ENCODE measurements around the gene ABCC6.
A peak's percentile ranks its signal among the peaks of the same experiment; 100 is the strongest.
"Not testable (repeated sequence)": the region's sequence is repeated elsewhere in the genome, so short reads cannot be mapped to it uniquely, and the experiment has no call there.

The ABCC6 gene

DNA sequence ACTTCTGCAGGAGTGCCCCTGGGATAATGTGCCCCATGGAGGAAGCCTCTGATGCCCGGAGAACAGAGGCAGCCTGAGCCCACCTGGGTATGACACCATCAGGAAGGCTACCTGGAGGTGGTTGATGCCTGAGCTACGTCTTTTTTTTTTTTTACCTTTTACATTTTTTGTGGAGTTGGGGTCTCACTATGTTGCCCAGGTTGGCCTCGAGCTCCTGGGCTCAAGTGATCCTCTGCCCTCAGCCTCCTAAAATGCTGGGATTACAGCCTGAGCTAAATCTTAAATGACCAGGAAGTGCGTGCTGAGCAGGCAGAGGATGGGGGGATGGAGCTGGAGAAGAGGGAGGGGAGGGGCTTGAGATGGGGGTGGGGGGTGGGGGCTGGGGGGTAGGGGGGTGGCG, 32.7 kb downstream of the ABCC6 start:
- no peak for DNase-seq (ENCODE audit: low spot score)

DNA sequence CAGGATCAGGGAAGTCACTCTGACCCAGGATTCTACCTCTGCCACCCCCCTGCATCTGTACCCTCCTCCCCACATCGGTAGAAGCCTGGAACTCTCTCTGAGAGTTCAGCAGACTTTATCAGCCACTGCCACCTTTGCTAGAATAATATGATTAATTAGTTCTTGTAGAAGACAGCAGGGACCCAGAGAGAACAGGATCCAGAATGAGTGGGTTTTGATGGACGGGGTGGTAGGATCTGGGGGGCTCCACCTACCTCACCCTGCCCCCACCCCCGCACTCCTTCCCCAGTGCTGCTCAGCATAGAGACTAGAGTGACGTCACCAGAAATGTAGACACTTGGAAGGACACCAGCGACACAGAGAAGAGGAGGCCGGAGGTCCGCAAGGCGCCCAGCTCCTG, 33.5 kb downstream of the ABCC6 start:
- no peak for DNase-seq (ENCODE audit: low spot score)

DNA sequence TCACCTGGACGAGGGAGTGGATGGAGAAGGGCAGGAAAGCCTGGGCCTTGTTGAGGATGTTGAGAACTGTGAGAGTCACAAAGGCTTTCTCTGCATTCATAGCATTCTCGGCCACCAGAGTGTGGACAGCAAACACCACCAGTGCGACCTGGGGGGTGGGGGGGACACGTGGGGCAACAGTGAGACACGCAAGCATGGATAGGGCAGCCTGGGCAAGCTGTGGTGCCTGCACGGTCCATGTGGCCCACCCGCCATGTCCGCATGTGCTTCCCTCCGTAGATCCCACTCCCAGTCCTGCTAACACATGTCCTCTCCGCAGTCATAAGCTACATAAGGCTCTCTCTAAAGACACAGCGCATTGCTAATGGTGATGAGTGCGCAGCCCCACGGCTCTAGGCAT, 34.5 kb downstream of the ABCC6 start:
- DNase-seq (ENCODE audit: low spot score): no peak

DNA sequence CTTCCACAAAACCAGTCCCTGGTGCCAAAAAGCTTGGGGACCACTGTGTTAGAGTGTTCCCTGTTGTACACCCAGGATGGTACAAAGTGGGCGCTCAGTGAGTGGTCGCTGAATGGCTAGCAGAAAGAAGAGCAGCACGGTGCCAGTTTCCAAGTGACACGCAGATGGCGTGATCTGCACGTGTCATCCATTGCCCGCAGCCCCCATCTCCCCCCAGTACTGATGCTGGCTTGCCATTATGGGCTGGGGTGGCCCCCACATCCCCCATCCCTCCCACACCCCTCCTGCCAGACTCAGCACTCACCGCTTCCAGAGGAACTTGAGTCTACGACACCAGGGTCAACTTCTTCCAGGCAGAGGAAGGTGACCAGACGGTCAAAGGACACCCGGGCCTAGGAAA, 36.5 kb downstream of the ABCC6 start:
- DNase-seq (ENCODE audit: low spot score): no peak

DNA sequence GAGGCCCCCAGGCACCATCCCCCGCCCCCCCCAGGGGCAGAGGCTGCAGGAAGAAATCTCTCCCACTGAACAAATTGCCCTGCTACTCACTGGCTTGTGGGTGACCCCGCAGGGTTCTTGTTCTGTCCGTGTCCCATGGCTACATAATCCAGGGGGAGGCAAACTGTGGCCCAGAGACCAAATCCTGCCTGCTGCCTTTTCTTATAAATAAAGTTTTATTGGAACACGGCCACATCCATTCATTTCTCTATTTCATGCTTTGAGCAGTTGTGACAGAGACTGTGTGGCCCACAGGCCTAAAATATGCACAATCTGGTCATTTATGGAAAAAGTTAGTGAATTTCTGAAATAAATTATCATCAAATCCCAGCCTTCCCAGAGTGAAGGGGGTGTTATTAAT, 38.2 kb downstream of the ABCC6 start:
- DNase-seq (ENCODE audit: low spot score): no peak

DNA sequence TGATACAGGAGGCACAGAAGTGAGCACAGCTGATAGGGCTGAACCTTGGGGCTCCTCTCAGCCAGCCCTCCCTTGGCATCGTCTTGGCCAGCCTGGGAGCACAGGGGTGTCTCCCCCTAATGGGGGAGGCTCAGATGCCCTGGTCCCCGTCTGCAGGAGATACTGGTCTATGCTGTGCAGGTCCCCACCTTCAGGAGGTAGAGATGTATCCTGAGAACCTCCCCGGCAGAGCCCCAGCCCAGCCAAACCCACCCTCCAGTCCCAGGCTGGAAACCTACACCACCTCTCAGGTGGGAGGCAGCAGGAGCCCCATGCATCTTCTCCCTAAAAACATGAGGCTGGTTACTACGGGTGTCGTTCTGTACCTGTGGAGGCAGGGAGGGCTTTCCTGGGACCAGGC, 38.7 kb downstream of the ABCC6 start:
- no peak for DNase-seq (ENCODE audit: low spot score)

DNA sequence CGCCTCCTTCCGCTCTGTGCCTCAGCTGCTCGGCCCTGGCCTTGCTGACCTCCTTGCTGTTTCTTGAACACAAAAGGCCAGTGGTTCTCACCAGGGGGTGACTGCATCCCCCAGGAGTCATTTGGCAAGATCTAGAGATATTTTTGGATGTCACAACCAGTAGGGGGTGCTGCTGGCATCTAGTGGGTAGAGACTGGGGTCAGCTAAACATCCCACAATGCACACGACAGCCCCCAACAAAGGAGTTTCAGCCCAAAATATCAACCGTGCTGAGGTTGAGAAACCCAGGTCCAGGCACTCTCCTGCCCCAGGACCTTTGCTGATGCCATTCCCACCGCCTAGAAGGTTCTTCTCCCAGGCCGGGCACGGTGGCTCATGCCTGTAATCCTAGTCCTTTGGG, 39.7 kb downstream of the ABCC6 start:
- DNase-seq (ENCODE audit: low spot score): no peak

DNA sequence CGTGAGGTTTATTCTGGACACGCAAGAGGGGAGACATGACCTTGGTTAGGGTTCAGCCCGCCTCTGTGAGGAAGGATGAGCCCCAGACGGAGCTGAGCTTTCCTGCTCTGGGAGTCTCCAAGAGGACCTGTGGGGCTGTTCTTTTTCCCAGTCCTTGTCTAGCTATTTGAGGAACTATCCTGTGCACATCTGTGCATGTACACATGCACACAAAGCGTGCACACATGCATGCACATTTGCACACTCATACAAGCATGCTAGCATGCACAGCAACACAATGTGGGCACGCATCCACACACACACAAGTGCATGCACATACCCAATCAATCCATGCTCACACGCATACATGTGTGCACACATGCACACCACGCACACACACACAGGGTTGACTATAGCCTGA, 40.4 kb downstream of the ABCC6 start:
- DNase-seq (ENCODE audit: low spot score): no peak

DNA sequence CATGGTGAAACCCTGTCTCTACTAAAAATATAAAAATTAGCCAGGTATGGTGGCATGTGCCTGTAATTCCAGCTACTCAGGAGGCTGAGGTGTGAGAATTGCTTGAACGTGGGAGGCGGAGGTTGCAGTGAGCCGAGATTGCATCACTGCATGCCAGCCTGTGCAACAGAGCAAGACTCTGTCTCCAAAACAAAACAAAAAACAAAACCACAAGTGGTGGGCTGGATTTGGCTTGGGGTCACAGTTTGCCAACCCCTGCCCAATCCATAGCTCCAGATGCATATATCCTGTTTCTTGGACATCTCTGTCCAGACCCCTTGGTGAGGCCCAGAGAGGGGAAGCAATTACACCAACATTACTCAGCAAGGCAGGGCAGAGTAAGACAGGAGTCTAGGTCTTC, 41.5 kb downstream of the ABCC6 start:
- not testable (repeated sequence) for DNase-seq (ENCODE audit: low spot score)

DNA sequence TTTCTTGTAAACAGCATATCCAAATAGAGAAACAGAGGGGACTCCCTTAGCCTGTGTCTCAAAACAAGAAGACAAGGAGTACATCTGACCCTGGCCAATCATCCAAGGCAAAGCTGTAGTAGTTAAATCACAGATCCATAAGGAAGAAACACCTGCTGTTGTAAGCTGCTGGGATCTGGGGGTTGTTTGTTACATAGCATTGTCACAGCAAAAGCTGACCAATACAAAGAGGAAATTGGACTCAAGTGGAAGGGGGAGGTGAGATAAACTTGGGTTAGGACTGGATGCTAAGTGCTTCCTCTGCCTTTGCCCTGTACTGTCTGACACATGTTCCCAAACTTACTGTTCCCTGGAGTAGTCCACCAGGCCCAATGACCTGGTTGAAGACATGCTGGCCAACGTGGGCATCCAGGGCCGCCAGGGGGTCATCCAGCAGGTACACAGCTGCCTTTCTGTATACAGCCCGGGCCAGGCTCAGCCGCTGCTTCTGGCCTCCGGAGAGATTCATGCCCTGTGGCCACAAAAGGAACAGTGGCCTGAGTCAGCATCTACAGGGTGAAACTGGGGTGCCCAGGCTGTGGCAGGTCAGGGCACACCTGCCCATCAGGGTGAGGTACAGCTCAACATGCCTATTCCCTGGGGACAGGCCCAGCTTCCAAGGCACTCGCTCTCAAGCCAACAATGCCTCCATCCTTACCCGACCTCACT, 44.7 kb downstream of the ABCC6 start:
- no peak for DNase-seq (ENCODE audit: low spot score)

DNA sequence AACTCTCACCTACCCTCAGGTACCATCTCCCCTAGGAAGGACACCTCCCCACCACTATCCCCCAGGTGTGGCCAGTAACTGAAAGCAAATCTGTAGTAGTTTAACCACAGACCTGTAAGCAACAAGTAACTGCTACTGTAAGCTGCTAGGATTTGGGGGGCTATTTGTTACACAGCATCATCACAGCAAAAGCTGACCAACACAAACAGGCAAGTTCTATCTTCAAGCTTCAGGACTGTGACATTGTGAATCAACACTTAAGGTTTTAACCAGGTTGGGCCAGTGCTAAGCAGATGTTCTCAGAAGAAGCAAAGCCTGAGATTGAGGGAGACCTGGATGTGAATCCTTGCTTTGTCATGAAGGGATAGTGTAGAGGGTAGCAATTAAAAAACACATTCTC, 47.0 kb downstream of the ABCC6 start:
- no peak for DNase-seq (ENCODE audit: low spot score)

DNA sequence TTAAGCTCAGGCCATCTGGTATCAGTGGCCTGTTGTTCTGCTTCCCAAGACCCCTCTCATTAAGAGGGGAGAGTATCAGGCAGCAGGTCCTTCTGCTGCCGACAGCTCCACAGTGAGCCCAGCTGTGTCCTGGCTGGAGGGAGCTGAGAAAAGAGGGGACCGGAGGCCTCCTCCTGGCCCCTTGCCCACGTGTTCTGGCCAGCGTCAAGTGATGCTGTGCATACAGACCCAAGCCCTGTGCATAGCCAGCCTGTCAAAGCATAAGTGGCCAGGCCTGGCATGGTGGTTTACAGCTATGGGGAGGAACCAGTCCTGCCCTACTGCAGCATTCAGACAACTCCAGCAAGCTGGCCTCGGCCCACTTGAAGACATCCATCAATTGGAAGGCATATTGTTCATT, 48.0 kb downstream of the ABCC6 start:
- DNase-seq (ENCODE audit: low spot score): no peak

DNA sequence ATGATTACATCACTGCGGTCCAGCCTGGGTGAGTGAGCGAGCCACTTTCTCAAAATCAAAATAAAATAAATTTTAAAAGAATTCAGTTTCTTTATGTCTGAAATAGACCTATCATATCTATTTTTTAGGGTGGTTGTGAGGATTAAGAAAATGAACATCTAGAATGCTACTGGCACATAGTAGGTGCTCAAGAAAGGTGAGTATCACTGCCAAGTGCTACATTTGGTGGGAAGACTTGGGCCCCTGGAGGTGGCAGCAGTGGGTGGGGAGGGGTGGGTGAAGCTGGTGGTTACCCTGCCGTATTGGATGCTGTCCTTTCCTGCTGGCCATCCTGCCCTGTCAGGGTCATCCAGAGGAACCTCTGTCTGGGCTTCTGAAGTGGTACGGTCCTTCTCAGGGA, 50.3 kb downstream of the ABCC6 start:
- DNase-seq (ENCODE audit: low spot score): no peak

DNA sequence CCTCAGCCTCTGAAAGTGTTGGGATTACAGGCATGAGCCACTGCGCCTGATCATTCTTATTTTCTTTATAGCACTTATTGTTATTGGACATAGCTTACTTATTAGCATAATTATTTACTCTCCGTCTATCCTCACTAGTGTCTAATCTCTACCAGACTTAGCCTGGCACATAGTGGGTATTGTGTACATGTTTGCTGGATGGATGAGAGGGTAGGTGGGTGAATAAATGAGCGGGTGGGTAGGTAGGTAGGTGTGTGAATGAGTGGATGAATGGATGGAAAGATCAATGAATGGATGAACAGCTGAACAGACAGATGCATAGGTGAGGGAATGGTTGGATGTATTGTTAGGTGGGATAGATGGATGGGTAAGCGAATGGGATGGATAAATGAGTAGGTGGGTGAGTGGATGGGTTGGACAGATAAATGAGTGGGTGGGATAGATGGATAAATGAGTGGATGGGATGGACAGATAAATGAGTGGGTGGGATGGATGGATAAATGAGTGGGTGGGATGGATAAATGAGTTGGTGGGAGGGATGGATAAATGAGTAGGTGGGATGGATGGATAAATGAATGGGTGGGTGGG, 51.9 kb downstream of the ABCC6 start:
- DNase-seq (ENCODE audit: low spot score): no peak

DNA sequence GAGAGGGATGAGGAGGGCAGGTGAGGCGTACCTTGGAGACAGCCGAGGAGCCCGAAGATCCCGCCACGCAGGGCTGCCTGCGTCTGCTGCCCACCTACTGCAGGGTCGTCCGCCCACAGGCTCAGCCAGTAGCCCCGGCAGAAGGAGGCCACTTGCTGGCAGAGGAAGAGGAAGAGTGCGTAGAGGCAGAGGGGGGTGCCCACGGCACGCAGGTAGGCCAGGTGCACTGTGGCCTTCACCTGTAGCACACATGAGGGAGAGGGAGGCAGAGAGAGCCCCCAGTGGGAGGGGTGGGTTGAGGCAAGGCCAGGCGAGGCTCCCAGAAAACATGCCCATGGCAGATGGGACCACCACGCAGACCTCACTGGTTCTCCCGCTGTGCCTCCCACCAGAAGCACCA, 53.7 kb downstream of the ABCC6 start:
- no peak for DNase-seq (ENCODE audit: low spot score)

DNA sequence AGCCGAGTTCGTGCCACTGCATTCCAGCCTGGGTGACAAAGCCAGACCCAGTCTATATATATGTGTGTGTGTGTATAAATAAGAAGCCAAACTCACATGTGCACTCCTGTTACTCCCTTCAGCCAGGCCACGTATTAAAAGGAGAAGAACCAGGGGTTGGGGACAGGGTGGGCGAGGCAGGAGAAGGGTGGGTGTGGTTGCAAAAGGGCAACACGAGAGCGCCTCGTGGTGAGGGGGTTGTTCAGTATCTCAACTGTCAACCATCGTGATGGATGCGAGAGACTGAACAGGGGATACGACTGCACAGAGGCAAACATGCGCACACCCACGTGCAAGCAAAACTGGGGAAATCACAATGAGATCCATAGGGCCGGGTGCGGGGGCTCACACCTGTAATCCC, 54.9 kb downstream of the ABCC6 start:
- DNase-seq (ENCODE audit: low spot score): no peak

DNA sequence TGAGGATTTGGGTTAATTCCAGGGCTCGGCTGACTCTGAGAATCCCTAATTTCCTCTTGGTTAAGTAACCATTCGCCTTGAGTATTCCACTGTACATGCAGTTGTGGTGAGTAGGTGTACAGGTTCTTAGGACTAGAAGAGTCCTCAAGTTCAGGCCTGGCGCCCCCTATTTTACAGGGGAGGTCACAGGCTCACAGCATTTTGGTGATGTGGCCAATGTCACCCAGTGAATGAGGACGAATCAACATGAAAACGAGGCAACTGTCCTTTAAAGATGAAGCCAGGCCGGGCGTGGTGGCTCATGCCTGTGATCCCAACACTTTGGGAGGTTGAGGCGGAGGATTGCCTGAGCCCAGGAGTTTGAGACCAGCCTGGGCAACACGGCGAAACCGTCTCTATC, 55.4 kb downstream of the ABCC6 start:
- DNase-seq (ENCODE audit: low spot score): no peak

DNA sequence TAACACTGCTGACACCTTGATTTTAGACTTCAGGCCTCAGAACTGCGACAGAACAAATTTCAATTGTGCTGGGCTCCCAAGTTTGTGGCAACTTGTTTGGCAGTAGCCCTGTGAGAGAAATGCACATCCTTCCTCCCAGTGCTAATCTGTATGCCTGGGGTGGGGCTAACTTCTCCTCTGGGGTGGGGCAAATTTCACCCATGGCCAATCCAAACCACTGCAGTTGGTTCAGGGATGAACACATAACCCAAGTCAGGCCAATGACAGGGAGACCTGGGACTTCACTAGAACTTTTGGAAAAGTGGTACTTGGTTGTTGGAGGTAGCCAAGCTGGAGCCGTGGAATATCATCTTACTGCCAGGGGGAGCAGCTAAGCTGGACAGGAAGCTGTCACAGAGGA, 56.3 kb downstream of the ABCC6 start:
- peak; percentile 14 for DNase-seq (ENCODE audit: low spot score)

DNA sequence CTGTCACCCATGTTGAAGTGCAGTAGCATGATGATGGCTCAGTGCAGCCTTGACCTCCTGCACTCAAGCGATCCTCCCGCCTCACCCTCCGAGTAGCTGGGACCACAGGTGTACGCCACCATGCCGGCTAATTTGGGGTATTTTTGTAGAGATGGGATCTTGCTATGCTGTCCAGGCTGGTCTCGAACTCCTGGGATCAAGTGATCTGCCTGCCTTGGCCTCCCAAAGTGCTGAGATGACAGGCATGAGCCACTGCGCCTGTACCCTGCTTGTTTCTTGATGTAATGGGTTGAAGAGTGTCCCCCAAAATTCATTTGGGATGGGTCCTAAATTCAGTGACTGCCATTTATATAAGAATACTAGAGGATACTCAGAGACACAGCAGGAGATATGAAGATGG, 57.2 kb downstream of the ABCC6 start:
- no peak for DNase-seq (ENCODE audit: low spot score)

DNA sequence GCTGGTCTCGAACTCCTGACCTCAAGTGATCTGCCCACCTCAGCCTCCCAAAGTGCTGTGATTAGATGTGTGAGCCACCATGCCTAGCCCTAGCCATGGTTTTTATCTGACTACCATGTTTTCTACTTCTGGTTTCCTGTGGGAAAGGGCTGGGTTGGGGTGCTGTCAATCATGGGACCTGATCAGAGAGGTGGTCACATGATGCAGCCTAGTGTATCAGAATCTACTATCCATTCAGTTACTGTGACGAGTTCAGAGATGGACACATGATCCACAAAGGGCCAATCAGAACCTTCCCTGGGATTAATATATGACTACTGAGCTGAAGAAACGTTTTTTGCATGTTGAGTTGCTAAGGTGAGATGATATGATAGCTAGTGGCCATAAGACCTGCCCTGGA, 59.1 kb downstream of the ABCC6 start:
- no peak for DNase-seq (ENCODE audit: low spot score)

DNA sequence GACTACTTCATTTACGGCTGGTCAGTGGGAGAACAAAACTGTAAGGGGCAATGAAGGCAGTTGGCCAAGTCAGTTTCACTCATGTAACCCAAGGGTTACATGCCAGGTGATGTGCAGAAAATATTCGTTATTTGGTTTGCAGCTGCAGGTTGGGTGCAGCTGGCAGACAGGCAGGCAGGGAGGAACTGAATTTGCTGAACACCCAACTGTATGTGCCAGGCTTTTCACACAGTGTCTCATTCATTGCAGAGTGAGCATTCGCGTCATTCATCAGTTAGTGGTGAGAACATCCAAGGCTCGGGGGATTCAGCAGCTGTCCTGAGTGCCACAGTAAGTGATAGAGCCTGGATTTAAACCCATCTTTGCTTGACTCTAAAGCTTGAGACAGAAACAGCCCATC, 59.7 kb downstream of the ABCC6 start:
- DNase-seq (ENCODE audit: low spot score): no peak

DNA sequence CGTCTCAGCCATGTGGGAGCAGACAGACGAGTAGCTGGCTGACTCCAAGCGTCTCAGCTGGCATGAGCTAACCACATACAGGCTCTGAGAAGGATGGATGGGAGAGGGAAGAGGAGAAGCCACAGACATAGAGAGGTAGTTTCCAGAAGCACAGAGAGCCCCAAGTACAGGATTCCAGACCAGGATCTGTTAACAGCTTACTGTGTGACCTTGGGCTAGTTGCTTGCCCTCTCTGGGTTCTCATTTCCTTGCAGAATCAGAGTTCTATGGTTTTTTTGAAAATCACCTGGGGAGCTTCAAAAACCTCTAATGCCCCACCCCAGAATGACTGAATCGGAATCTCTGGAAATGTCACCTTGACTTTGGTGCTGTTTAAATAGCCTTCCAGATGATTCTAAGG, 60.2 kb downstream of the ABCC6 start:
- no peak for DNase-seq (ENCODE audit: low spot score)

DNA sequence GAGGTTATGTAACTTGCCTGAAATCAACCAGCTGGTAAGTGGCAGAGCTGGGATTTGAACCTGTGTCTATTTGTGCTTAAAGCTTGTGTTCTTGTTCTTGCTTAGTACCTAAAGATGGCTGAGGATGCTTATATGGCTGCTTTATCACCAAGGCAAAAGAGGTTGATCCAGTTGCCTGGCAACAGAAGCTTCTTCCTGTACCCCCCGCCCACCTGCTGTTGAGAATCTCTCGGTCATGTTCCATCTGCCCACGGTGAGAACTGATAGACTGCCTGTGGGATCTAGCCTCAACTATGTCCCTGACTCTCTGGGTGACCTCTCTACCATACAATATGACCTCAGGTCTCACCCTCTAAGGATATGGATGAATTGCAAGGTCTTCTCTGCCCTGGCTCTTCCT, 60.7 kb downstream of the ABCC6 start:
- DNase-seq (ENCODE audit: low spot score): no peak

DNA sequence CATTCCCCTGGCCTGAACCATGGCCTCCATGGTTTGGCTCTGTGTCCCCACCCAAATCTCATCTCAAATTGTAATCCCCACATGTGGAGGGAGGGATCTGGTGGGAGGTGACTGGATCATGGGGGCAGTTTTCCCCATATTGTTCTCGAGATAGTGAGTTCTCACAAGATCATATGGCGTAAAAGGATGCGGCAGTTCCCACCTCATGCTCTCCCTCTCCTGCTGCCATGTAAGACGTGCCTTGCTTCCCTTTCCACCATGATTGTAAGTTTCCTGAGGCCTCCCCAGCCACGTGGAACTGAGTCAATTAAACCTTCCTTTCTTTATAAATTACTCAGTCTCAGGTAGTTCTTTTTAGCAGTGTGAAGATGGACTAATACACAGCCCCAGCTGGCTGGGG, 61.5 kb downstream of the ABCC6 start:
- not testable (repeated sequence) for DNase-seq (ENCODE audit: low spot score)

All from AG08395 (cell line).